Measurements from ENCODE around the gene RALGPS2.

DNA sequence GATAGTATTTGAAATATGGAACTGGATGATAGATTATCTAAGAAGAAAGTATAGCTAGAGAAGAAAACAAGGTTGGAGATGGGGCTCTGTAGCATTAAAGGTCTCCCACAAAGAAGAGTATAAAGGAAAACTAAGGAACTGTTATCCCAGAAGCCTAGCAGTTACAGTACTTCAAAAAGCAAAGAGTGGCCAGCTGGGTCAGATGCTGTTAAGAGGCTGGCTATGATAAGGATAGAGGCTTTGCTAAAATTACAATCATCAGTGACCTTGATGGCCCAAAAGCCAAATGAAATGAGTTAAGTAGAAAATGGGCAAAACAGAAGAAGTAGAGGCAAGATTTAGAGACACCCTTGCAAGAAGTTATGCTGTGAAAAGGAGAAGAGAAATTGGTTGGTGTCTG, 170.9 kb downstream of the RALGPS2 start:
- TF ChIP-seq ZNF114 (CRISPR knock-in tag; IDR thresholded peaks at IDR 0.05) (no peak), POLR2AphosphoS5 (IDR thresholded peaks at IDR 0.05; ENCODE audit: low read depth) (no peak)
- TF ChIP-seq, protein P1, sequence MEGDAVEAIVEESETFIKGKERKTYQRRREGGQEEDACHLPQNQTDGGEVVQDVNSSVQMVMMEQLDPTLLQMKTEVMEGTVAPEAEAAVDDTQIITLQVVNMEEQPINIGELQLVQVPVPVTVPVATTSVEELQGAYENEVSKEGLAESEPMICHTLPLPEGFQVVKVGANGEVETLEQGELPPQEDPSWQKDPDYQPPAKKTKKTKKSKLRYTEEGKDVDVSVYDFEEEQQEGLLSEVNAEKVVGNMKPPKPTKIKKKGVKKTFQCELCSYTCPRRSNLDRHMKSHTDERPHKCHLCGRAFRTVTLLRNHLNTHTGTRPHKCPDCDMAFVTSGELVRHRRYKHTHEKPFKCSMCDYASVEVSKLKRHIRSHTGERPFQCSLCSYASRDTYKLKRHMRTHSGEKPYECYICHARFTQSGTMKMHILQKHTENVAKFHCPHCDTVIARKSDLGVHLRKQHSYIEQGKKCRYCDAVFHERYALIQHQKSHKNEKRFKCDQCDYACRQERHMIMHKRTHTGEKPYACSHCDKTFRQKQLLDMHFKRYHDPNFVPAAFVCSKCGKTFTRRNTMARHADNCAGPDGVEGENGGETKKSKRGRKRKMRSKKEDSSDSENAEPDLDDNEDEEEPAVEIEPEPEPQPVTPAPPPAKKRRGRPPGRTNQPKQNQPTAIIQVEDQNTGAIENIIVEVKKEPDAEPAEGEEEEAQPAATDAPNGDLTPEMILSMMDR (conservative IDR thresholded peaks at IDR 0.05; ENCODE audit: low read depth in 2 of 2) = no peak

Measured in GM23338 (cell line).